Spleen (tissue), 11 donors: ENCODE measurements around the gene CHTOP. TPM values are rescaled to one million over a fixed set of nuclear protein-coding genes. Genes with fewer than 3 reads are reported as not detected.

Experiments used
- DNase-seq: peaks from one replicate; pipeline ENCODE4 v3.0.0-alpha.2; 2020
- H3K27ac ChIP-seq, 8 donors: fragments of 200-600 bp; sonication (generic) in 7 of 8; 1 replicate in 4 of 8; 2 replicates in 4 of 8; pipeline versions ENCODE4 v1.5.0 to v1.8.0; 2016 to 2021; ENCODE audit warnings: inconsistent platforms in 4 of 8, mild to moderate bottlenecking in 4 of 8, moderate library complexity in 1 of 8
- H3K27me3 ChIP-seq, 7 donors: fragments of 200-600 bp; sonication (generic) in 6 of 7; replicated peaks in 1 of 7; 1 replicate in 4 of 7; 2 replicates in 3 of 7; pipeline versions ENCODE4 v1.5.0 to v1.8.0; 2016 to 2021; ENCODE audit warnings: inconsistent platforms in 3 of 7, mild to moderate bottlenecking in 1 of 7
- H3K36me3 ChIP-seq, 6 donors: fragments of 200-600 bp; sonication (generic) in 5 of 6; 1 replicate in 4 of 6; 2 replicates in 2 of 6; pipeline versions ENCODE4 v1.5.0 to v1.8.0; 2016 to 2021; ENCODE audit warnings: inconsistent platforms in 2 of 6
- H3K4me1 ChIP-seq, 6 donors: fragments of 200-600 bp; sonication (generic) in 5 of 6; 1 replicate in 3 of 6; 2 replicates in 3 of 6; pipeline versions ENCODE4 v1.5.0 to v1.8.0; 2016 to 2021; ENCODE audit warnings: inconsistent platforms in 3 of 6
- H3K4me3 ChIP-seq, 8 donors: fragments of 200-600 bp; sonication (generic) in 7 of 8; 1 replicate in 4 of 8; 2 replicates in 4 of 8; pipeline versions ENCODE4 v1.5.0 to v1.8.0; 2016 to 2021; ENCODE audit warnings: inconsistent platforms in 4 of 8, mild to moderate bottlenecking in 4 of 8, moderate library complexity in 2 of 8
- H3K9me3 ChIP-seq, 8 donors: fragments of 200-600 bp; sonication (generic) in 7 of 8; 1 replicate in 4 of 8; 2 replicates in 4 of 8; pipeline versions ENCODE4 v1.5.0 to v1.8.0; 2016 to 2021; ENCODE audit warnings: inconsistent platforms in 4 of 8
- CTCF ChIP-seq, 11 experiments: fragments of 200-600 bp in 7 of 11; fragments of 450-650 bp in 4 of 11; sonication (generic) in 4 of 11; IDR thresholded peaks in 8 of 11; conservative IDR thresholded peaks in 3 of 11; 1 replicate in 7 of 11; 2 replicates in 4 of 11; pipeline versions ENCODE4 v1.4.0 to v1.8.0; 2016 to 2021; ENCODE audit warnings: antibody characterized with exemption in 11 of 11, inconsistent platforms in 4 of 11, mild to moderate bottlenecking in 1 of 11
- POLR2A ChIP-seq, 3 donors: fragments of 450-650 bp; IDR thresholded peaks; one replicate each; pipeline ENCODE4 v1.5.1; 2017; ENCODE audit warnings: antibody characterized with exemption in 3 of 3, mild to moderate bottlenecking in 1 of 3
- POLR2AphosphoS5 ChIP-seq, 3 donors: sonication (generic); formaldehyde crosslinking; IDR thresholded peaks; one replicate each; pipeline ENCODE4 v1.5.1; 2017; ENCODE audit warnings: antibody characterized with exemption in 3 of 3
- WGBS, 5 donors: extraction: QIAGEN DNeasy Blood & Tissue Kit in 3 of 5; methylation state at CpG; one replicate each; pipeline versions ENCODE4 v1.1.5 to v1.1.7; 2013 to 2018; 5-methylcytosine and 5-hydroxymethylcytosine counted together
- intact Hi-C: fragments of 100-400 bp; cut with DNase I; formaldehyde crosslinking; loops from one replicate; pipeline ENCODE4 v1.15.0; 2023; ENCODE audit warnings: low total_unique reads
- polyA plus RNA-seq, 3 donors: library from polyadenylated mRNA; stranded (reverse); fragments of 200-250 nt; gene quantifications; one replicate each; pipeline ENCODE4 v1.2.1, GENCODE V29; 2013
- total RNA-seq, 7 donors: library from RNA; depleted of rRNA in 3 of 7; stranded (reverse); fragments of >200 nt in 3 of 7; fragmentation: NEBNext Ultra II Directional in 4 of 7; extraction: Animal tissue kit (Norgen Biotek cat#: 25700) in 4 of 7; gene quantifications; one replicate each; pipeline versions ENCODE4 v1.1.0 to v1.2.1, GENCODE V29; 2016 to 2021
- donor health status: healthy with polysubstance abuse.
- donor health status: DM: no; HTN: no; CAD: no; lungs with moderate emphysema.
- donor health status: DM: no; HTN: no; CAD: no.
- donor health status: Bipolar disorder and iron deficiency.
- donor health status: healthy.
- donor health status: DM: no; HTN: no; CAD: no.
- donor health status: DM: yes; HTN: yes; CAD: no.

CHTOP gene
- total and polyA plus RNA-seq, 10 donors, result 58.1 to 108 (median 84.4) TPM

DNA sequence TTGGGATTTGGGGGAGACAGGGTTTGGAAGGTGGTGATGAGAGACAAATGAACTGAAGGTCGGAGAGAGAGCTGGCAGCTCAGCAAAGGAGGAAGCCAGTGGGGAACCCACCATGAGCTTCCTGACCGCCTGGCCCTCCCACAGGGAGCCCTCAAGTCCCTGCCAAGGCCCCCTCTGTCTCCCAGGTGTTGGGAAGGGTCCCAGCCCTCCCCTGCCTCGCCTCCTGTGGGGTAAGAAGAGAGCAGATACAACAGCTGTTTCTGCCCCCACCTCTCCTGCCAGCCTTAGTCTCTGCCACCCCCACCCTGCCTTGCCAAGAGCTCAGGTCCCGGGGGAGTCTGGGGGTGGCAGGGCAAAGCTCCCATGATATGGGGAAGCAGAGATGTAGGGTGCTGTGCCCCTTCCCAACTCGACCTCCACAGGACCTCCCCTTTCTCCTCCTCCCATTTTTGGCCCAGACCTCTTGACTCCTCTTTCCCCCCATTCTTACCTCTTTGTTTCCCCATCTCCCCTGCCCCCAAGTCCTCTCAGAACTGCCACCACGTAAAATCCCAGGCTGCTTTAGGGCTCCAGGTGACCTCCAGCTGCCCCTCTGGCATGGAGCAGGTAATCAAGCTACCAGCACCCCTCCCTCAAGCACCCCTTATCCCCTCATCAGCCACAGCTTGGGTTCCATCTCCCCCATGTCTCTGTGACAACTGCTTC lies 5.1 kb upstream of the CHTOP start:
- Histone ChIP-seq H3K36me3 (peaks cover 0 to 8% (median 0%) of the 10 kb centered on the region in 6 donors), H3K4me3 (no peak overlapping the region), H3K27ac (peak overlapping the region in 3 of 8 donors; percentile 38 to 84 (median 38)), H3K4me1 (peaks cover 0 to 87% (median 32%) of the 10 kb centered on the region in 6 donors), H3K27me3 (no peaks in the 10 kb centered on the region), H3K9me3 (no peaks in the 10 kb centered on the region)
- TF ChIP-seq POLR2AphosphoS5 (IDR thresholded peaks at IDR 0.05), result no peak
- TF ChIP-seq CTCF (IDR thresholded peaks at IDR 0.05 in 8 of 11, conservative IDR thresholded peaks at IDR 0.05 in 3 of 11), result no peak
- no peak for TF ChIP-seq POLR2A (IDR thresholded peaks at IDR 0.05)
- intact Hi-C loops, result no loop called here
- DNase-seq, result no peak
- 50 to 74% (median 58%) methylated on average over 6 of the region's 6 CpGs for WGBS, 5 donors

DNA sequence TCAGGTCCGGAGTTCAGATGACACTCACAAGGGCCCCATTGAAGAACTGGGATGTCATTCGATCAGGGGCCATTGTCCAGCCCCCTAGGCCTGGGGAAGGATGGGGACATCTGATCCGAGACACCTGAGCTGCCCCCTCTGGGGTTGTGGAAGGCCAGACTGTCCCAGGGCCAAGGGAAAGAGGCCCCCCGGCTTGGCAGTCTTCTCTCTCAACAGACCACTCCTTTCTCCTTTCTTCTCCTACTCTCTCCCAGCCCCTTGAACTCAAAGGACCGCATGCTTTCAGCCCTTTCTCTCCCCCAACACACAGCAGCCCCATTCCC lies 4.6 kb upstream of the CHTOP start:
- H3K4me1 ChIP-seq, result peaks cover 0 to 82% (median 29%) of the 10 kb centered on the region in 6 donors

DNA sequence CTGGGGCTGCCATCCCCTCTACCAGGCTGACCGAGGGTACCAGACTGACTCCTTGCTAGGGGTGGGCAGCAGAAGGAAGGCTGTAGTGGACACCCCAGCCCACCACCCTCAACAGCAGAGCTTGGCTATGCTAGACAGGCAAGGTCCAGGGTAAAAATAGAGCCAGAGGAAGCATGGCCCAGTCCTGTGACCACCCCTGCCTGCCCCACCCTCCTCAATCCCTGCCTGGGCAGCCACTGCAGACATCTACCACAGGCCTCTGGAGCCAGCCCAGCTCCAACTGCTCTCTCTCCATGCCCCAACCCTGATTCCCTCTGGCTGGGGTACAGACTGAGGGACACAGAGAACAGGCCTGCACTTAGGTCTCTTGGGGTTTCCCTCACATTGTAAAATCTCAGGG lies 3.9 kb upstream of the CHTOP start:
- Histone ChIP-seq H3K9me3 (no peaks in the 10 kb centered on the region), H3K36me3 (peaks cover 0 to 6% (median 0%) of the 10 kb centered on the region in 6 donors), H3K27me3 (no peaks in the 10 kb centered on the region), H3K4me3 (no peak overlapping the region), H3K4me1 (peaks cover 0 to 80% (median 29%) of the 10 kb centered on the region in 6 donors), H3K27ac (peak overlapping the region in 7 of 8 donors; percentile 22 to 84 (median 38))
- WGBS, 5 donors, result 67 to 100% (median 93%) methylated on average over 1 of the region's 1 CpG
- no peak for TF ChIP-seq POLR2A (IDR thresholded peaks at IDR 0.05)
- no peak for TF ChIP-seq POLR2AphosphoS5 (IDR thresholded peaks at IDR 0.05)
- TF ChIP-seq CTCF (IDR thresholded peaks at IDR 0.05 in 8 of 11, conservative IDR thresholded peaks at IDR 0.05 in 3 of 11), result no peak
- intact Hi-C loops, result no loop called here
- DNase-seq, result no peak

More for the DNA sequence above, 4.6 kb upstream of the CHTOP start:
- no peak overlapping the region for H3K4me3 ChIP-seq
- peak overlapping the region in 4 of 8 donors; percentile 22 to 84 (median 38) for H3K27ac ChIP-seq
- no peak for DNase-seq
- H3K36me3 ChIP-seq, result peaks cover 0 to 8% (median 0%) of the 10 kb centered on the region in 6 donors
- intact Hi-C loops, result no loop called here
- 82 to 97% (median 89%) methylated on average over 5 of the region's 5 CpGs for WGBS, 5 donors
- H3K9me3 ChIP-seq, result no peaks in the 10 kb centered on the region
- TF ChIP-seq POLR2A (IDR thresholded peaks at IDR 0.05) (no peak), POLR2AphosphoS5 (IDR thresholded peaks at IDR 0.05) (no peak), CTCF (IDR thresholded peaks at IDR 0.05 in 8 of 11, conservative IDR thresholded peaks at IDR 0.05 in 3 of 11) (no peak)
- H3K27me3 ChIP-seq, result no peaks in the 10 kb centered on the region

DNA sequence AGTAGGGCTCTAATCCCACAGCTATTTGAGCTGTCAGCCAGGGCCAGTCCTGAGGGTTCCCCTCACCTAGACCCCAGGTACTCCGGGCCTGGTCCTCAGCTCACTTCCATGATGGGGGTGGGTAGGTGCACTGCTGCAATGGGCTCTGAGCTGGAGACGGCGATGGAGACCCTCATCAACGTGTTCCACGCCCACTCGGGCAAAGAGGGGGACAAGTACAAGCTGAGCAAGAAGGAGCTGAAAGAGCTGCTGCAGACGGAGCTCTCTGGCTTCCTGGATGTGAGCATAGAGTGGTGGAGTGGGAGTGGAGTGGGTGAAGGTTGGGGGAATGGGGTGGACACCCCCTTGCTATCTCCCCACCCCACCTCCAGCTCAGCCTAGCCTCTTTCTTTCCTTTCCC lies 3.5 kb upstream of the CHTOP start:
- DNase-seq, result no peak
- Histone ChIP-seq H3K27ac (peak overlapping the region in 7 of 8 donors; percentile 22 to 84 (median 38)), H3K36me3 (peaks cover 0 to 6% (median 0%) of the 10 kb centered on the region in 6 donors), H3K9me3 (no peaks in the 10 kb centered on the region), H3K4me1 (peaks cover under 1 to 80% (median 31%) of the 10 kb centered on the region in 6 donors), H3K4me3 (no peak overlapping the region), H3K27me3 (no peaks in the 10 kb centered on the region)
- WGBS, 5 donors, result 85 to 98% (median 88%) methylated on average over 7 of the region's 7 CpGs
- intact Hi-C loops, result no loop called here
- TF ChIP-seq CTCF (IDR thresholded peaks at IDR 0.05 in 8 of 11, conservative IDR thresholded peaks at IDR 0.05 in 3 of 11), result no peak
- no peak for TF ChIP-seq POLR2A (IDR thresholded peaks at IDR 0.05)
- TF ChIP-seq POLR2AphosphoS5 (IDR thresholded peaks at IDR 0.05), result no peak
